K562 (cell line): ENCODE data around the gene BAIAP2. TPM values are rescaled to one million over a fixed set of nuclear protein-coding genes. Genes with fewer than 3 reads are reported as not detected.

ENCODE experiments used
- ARID2 ChIP-seq: fragments of 450-650 bp; IDR thresholded peaks from 2 replicates; pipeline ENCODE4 v1.6.1; 2017; ENCODE audit warnings: antibody characterized with exemption, mild to moderate bottlenecking
- BDP1 ChIP-seq: IDR thresholded peaks from 3 replicates; pipeline ENCODE4 v1.6.1; 2011; ENCODE audit not compliant: insufficient read length, insufficient read depth
- CREB1 ChIP-seq, 2 experiments: sonication (generic) in 1 of 2; formaldehyde crosslinking in 1 of 2; IDR thresholded peaks; 2 replicates each; pipeline versions ENCODE4 v1.6.1 to v1.8.0; 2012 to 2022; ENCODE audit warnings: inconsistent platforms in 1 of 2, mild to moderate bottlenecking in 1 of 2, missing genetic modification reagents in 1 of 2, moderate library complexity in 1 of 2
- LCOR ChIP-seq: sonication (generic); formaldehyde crosslinking; IDR thresholded peaks from 2 replicates; pipeline ENCODE4 v1.8.0; 2022; ENCODE audit warnings: mild to moderate bottlenecking, missing genetic modification reagents
- NUFIP1 ChIP-seq: fragments of 450-650 bp; IDR thresholded peaks from 2 replicates; pipeline ENCODE4 v1.6.1; 2018; ENCODE audit not compliant: partially characterized antibody
- PML ChIP-seq: IDR thresholded peaks from 2 replicates; pipeline ENCODE4 v1.6.1; 2012; ENCODE audit warnings: low read length, inconsistent platforms
- RB1 ChIP-seq: fragments of 450-650 bp; IDR thresholded peaks from 2 replicates; pipeline ENCODE4 v1.6.1; 2017; ENCODE audit warnings: low read depth, mild to moderate bottlenecking
- RCOR1 ChIP-seq, 2 experiments: IDR thresholded peaks; 2 replicates each; pipeline ENCODE4 v1.6.1; 2012; ENCODE audit warnings: low read depth in 2 of 2, low read length in 2 of 2, borderline replicate concordance in 1 of 2, improper control_type of control experiment in 1 of 2
- STAG1 ChIP-seq: sonication (generic); formaldehyde crosslinking; IDR thresholded peaks from 2 replicates; pipeline ENCODE4 v1.5.0; 2020; ENCODE audit warnings: missing genetic modification reagents, borderline replicate concordance
- ZNF764 ChIP-seq: fragments of 250-450 bp; sonication (Bioruptor Pico); IDR thresholded peaks from 2 replicates; pipeline ENCODE4 v1.4.0; 2020; ENCODE audit warnings: low read depth, mild to moderate bottlenecking, moderate library complexity
- polyA plus RNA-seq, 8 experiments: library from polyadenylated mRNA; depleted of rRNA in 4 of 8; stranded (reverse) in 5 of 8; unstranded in 3 of 8; fragments of >200 nt; fragmentation: Nextera tagmentation in 2 of 8; fragmentation: Illumina TruSeq in 1 of 8; extraction: Ambion mirVana in 2 of 8; extraction: Trizol in 1 of 8; gene quantifications; 2 replicates each; pipeline versions ENCODE4 v1.2.1 to v1.2.3, GENCODE V29; 2011 to 2014; ENCODE audit warnings: inconsistent platforms in 1 of 8, missing spikeins in 1 of 8
- total RNA-seq, 7 experiments: library from RNA; depleted of rRNA in 6 of 7; stranded (reverse); fragments of >200 nt in 6 of 7; fragmentation: Illumina TruSeq in 2 of 7; extraction: Trizol in 2 of 7; gene quantifications; 2 replicates each; pipeline versions ENCODE4 v1.2.1 to v1.2.3, GENCODE V29; 2011 to 2021; ENCODE audit warnings: low replicate concordance in 1 of 7
- TF ChIP-seq, protein P1 (sequence below): fragments of 450-650 bp; conservative IDR thresholded peaks from 2 replicates; pipeline ENCODE4 v1.6.1; 2016; ENCODE audit warnings: missing genetic modification characterization, low read depth, mild to moderate bottlenecking, missing compliant biosample characterization, moderate library complexity
- TF ChIP-seq, protein P2 (sequence below): fragments of 250-450 bp; sonication (Bioruptor Pico); IDR thresholded peaks from 2 replicates; pipeline ENCODE4 v1.9.0; 2021; ENCODE audit warnings: mild to moderate bottlenecking, inconsistent platforms
- TF ChIP-seq, protein P3 (sequence below): sonication (generic); formaldehyde crosslinking; IDR thresholded peaks from 2 replicates; pipeline ENCODE4 v1.8.0; 2023; ENCODE audit warnings: mild to moderate bottlenecking, missing genetic modification reagents
- TF ChIP-seq, protein P4 (sequence below): fragments of 450-650 bp; IDR thresholded peaks from 2 replicates; pipeline ENCODE4 v1.6.1; 2017; ENCODE audit warnings: antibody characterized with exemption, mild to moderate bottlenecking
- TF ChIP-seq, protein P5 (sequence below): fragments of 200-800 bp; sonication (Bioruptor generic); IDR thresholded peaks from 2 replicates; pipeline ENCODE4 v1.6.1; 2017; ENCODE audit warnings: missing genetic modification characterization, missing compliant biosample characterization

The BAIAP2 gene
- total and polyA plus RNA-seq, 9 of the 15 experiments (the other 6 are each of a cell fraction or from before 2014, with no cell fraction given), result 2.3 to 51.6 (median 18.4) TPM

DNA sequence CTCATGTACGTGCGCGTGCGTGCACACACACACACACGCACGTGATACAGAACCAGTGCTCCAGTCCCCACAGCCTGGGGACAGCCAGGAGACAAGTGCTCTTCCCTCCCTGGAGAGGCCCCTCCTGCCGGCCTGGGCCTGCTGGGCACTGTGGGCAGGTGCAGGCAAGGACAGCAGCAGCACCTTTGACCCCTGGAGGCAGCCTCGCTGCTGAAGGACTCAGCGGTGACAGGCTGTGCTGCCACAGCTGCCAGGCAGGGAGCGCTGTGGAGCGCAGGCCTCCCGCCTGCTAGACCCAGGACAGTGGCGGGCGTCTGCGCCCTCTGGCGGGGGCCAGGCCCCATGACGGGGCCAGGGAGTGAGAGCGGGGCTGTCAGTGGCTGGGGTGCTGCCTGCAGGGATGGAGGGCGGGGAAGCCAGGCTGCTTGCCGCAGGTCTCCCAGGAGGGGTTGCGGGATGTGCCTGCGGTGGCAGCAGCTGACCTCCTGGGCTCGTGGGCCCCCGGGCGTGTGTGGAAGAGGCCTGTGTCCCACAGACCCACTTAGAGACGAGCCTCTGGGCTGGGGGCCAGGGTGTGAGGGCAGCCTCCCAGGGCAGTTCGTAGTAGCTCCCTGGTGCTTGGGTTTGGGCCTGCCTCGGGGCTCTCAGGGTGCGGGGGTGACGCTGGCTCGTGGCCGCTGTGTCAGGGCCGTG, 66.8 kb downstream of the BAIAP2 start (continued):
- TF ChIP-seq, protein P1, sequence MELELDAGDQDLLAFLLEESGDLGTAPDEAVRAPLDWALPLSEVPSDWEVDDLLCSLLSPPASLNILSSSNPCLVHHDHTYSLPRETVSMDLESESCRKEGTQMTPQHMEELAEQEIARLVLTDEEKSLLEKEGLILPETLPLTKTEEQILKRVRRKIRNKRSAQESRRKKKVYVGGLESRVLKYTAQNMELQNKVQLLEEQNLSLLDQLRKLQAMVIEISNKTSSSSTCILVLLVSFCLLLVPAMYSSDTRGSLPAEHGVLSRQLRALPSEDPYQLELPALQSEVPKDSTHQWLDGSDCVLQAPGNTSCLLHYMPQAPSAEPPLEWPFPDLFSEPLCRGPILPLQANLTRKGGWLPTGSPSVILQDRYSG (tag), result no peak
- TF ChIP-seq, protein P2, sequence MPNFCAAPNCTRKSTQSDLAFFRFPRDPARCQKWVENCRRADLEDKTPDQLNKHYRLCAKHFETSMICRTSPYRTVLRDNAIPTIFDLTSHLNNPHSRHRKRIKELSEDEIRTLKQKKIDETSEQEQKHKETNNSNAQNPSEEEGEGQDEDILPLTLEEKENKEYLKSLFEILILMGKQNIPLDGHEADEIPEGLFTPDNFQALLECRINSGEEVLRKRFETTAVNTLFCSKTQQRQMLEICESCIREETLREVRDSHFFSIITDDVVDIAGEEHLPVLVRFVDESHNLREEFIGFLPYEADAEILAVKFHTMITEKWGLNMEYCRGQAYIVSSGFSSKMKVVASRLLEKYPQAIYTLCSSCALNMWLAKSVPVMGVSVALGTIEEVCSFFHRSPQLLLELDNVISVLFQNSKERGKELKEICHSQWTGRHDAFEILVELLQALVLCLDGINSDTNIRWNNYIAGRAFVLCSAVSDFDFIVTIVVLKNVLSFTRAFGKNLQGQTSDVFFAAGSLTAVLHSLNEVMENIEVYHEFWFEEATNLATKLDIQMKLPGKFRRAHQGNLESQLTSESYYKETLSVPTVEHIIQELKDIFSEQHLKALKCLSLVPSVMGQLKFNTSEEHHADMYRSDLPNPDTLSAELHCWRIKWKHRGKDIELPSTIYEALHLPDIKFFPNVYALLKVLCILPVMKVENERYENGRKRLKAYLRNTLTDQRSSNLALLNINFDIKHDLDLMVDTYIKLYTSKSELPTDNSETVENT (CRISPR knock-in tag), result peak; percentile 67; the same call in 1 of the 2 replicates
- TF ChIP-seq BDP1, result no peak
- TF ChIP-seq LCOR (CRISPR knock-in tag), result peak; percentile 76; the same call in 1 of the 2 replicates
- peak; percentile 35; the same call in 1 of the 2 replicates for TF ChIP-seq ZNF764 (CRISPR knock-in tag)
- TF ChIP-seq, protein P3, sequence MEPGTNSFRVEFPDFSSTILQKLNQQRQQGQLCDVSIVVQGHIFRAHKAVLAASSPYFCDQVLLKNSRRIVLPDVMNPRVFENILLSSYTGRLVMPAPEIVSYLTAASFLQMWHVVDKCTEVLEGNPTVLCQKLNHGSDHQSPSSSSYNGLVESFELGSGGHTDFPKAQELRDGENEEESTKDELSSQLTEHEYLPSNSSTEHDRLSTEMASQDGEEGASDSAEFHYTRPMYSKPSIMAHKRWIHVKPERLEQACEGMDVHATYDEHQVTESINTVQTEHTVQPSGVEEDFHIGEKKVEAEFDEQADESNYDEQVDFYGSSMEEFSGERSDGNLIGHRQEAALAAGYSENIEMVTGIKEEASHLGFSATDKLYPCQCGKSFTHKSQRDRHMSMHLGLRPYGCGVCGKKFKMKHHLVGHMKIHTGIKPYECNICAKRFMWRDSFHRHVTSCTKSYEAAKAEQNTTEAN (CRISPR knock-in tag), result peak; percentile 89
- TF ChIP-seq, protein P4, sequence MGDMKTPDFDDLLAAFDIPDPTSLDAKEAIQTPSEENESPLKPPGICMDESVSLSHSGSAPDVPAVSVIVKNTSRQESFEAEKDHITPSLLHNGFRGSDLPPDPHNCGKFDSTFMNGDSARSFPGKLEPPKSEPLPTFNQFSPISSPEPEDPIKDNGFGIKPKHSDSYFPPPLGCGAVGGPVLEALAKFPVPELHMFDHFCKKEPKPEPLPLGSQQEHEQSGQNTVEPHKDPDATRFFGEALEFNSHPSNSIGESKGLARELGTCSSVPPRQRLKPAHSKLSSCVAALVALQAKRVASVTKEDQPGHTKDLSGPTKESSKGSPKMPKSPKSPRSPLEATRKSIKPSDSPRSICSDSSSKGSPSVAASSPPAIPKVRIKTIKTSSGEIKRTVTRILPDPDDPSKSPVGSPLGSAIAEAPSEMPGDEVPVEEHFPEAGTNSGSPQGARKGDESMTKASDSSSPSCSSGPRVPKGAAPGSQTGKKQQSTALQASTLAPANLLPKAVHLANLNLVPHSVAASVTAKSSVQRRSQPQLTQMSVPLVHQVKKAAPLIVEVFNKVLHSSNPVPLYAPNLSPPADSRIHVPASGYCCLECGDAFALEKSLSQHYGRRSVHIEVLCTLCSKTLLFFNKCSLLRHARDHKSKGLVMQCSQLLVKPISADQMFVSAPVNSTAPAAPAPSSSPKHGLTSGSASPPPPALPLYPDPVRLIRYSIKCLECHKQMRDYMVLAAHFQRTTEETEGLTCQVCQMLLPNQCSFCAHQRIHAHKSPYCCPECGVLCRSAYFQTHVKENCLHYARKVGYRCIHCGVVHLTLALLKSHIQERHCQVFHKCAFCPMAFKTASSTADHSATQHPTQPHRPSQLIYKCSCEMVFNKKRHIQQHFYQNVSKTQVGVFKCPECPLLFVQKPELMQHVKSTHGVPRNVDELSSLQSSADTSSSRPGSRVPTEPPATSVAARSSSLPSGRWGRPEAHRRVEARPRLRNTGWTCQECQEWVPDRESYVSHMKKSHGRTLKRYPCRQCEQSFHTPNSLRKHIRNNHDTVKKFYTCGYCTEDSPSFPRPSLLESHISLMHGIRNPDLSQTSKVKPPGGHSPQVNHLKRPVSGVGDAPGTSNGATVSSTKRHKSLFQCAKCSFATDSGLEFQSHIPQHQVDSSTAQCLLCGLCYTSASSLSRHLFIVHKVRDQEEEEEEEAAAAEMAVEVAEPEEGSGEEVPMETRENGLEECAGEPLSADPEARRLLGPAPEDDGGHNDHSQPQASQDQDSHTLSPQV, result peak; percentile 84
- TF ChIP-seq, protein P5, sequence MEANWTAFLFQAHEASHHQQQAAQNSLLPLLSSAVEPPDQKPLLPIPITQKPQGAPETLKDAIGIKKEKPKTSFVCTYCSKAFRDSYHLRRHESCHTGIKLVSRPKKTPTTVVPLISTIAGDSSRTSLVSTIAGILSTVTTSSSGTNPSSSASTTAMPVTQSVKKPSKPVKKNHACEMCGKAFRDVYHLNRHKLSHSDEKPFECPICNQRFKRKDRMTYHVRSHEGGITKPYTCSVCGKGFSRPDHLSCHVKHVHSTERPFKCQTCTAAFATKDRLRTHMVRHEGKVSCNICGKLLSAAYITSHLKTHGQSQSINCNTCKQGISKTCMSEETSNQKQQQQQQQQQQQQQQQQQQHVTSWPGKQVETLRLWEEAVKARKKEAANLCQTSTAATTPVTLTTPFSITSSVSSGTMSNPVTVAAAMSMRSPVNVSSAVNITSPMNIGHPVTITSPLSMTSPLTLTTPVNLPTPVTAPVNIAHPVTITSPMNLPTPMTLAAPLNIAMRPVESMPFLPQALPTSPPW (CRISPR knock-in tag), result peak; percentile 64
- peak; percentile 94 for TF ChIP-seq STAG1
- peak in 1 of 2 experiments; percentile 84; a peak in 3 of 4 replicates for TF ChIP-seq RCOR1 (IDR thresholded peaks at IDR 0.05; ENCODE audit: borderline replicate concordance in 1 of 2, low read depth in 2 of 2, low read length in 2 of 2)
- no peak; the same call in 1 of the 2 replicates for TF ChIP-seq CREB1 (IDR thresholded peaks at IDR 0.05)
- TF ChIP-seq CREB1 (CRISPR knock-in tag; IDR thresholded peaks at IDR 0.05), result peak; percentile 86
- peak; percentile 99 for TF ChIP-seq RB1
- peak; percentile 61; the same call in 1 of the 2 replicates for TF ChIP-seq ARID2
- 0 out of 2 replicates have a peak, but pooled peaks have one; percentile 13 for TF ChIP-seq PML
- TF ChIP-seq NUFIP1, result peak; percentile 26
